Lung (tissue), 12 donors: ENCODE results near the gene TIAM2. TPM values are rescaled to one million over a fixed set of nuclear protein-coding genes. Genes with fewer than 3 reads are reported as not detected.

Experiments
- ATAC-seq: fragments of 200-7000 bp; cut with Tn5 transposase; one replicate; pipeline ENCODE4 v1.9.1; 2020; ENCODE audit warnings: moderate number of reproducible peaks; ENCODE audit not compliant: insufficient read depth, low FRiP score
- DNase-seq, 3 donors: peaks; one replicate each; pipeline ENCODE4 v3.0.0-alpha.2; 2013 to 2017
- H3K27ac ChIP-seq, 2 donors: one replicate each; pipeline ENCODE4 v1.5.1; 2013; ENCODE audit warnings: mild to moderate bottlenecking in 2 of 2, moderate library complexity in 2 of 2, control low read depth in 1 of 2, inconsistent platforms in 1 of 2, low read depth in 1 of 2, low read length in 1 of 2
- H3K27me3 ChIP-seq, 3 donors: one replicate each; pipeline ENCODE4 v1.5.1; 2013; ENCODE audit warnings: low read length in 2 of 3; ENCODE audit not compliant: control insufficient read depth in 3 of 3, insufficient read depth in 3 of 3
- H3K36me3 ChIP-seq, 4 donors: one replicate each; pipeline ENCODE4 v1.5.1; 2013; ENCODE audit warnings: low read length in 4 of 4, mild to moderate bottlenecking in 1 of 4, moderate library complexity in 1 of 4; ENCODE audit not compliant: control insufficient read depth in 4 of 4, insufficient read depth in 4 of 4
- H3K4me1 ChIP-seq, 5 donors: one replicate each; pipeline ENCODE4 v1.5.1; 2013; ENCODE audit warnings: low read length in 5 of 5, mild to moderate bottlenecking in 2 of 5, moderate library complexity in 1 of 5; ENCODE audit not compliant: control insufficient read depth in 5 of 5, insufficient read depth in 5 of 5
- H3K4me3 ChIP-seq: one replicate; pipeline ENCODE4 v1.5.1; 2013; ENCODE audit warnings: mild to moderate bottlenecking, control low read depth, moderate library complexity
- H3K9ac ChIP-seq, 2 donors: one replicate each; pipeline ENCODE4 v1.5.1; 2013; ENCODE audit warnings: low read length in 2 of 2, control low read depth in 1 of 2; ENCODE audit not compliant: insufficient read depth in 1 of 2
- H3K9me3 ChIP-seq, 4 donors: one replicate each; pipeline ENCODE4 v1.5.1; 2013; ENCODE audit warnings: low read length in 3 of 4, mild to moderate bottlenecking in 1 of 4, moderate library complexity in 1 of 4; ENCODE audit not compliant: control insufficient read depth in 4 of 4, insufficient read depth in 3 of 4
- WGBS, 2 donors: extraction: QIAGEN DNeasy Blood & Tissue Kit; methylation state at CpG; one replicate each; pipeline ENCODE4 v1.1.7; 2013; 5-methylcytosine and 5-hydroxymethylcytosine counted together
- polyA plus RNA-seq, 2 donors: library from polyadenylated mRNA; stranded (reverse); fragments of 200-250 nt; gene quantifications; one replicate each; pipeline ENCODE4 v1.2.1, GENCODE V29; 2013
- total RNA-seq, 2 donors: library from RNA; depleted of rRNA in 1 of 2; stranded (reverse); fragments of >200 nt in 1 of 2; gene quantifications; one replicate each; pipeline ENCODE4 v1.2.1, GENCODE V29; 2014 to 2021
- TF ChIP-seq, protein P1 (sequence below): IDR thresholded peaks from 2 replicates; pipeline ENCODE4 v1.5.1; 2012; ENCODE audit warnings: mild to moderate bottlenecking; ENCODE audit errors: control extremely low read depth, extremely low read depth
- donor health status: control.
- donor health status: control.
- donor health status: Bipolar disorder and iron deficiency.
- donor health status: healthy.
- donor health status: DM: yes; HTN: yes; CAD: no.

Gene TIAM2
- total and polyA plus RNA-seq, 4 donors: 1.8 to 17.5 (median 4.1) TPM

- H3K4me3 ChIP-seq: no peak overlapping the region
- H3K27me3 ChIP-seq: no peaks in the 10 kb centered on the region
- no peak overlapping the region for H3K9ac ChIP-seq
- no peak for ATAC-seq
- no peaks in the 10 kb centered on the region for H3K9me3 ChIP-seq
- H3K27ac ChIP-seq: no peak overlapping the region
- no peak for DNase-seq
- peaks cover 0 to 32% (median 19%) of the 10 kb centered on the region in 5 donors for H3K4me1 ChIP-seq
- no peaks in the 10 kb centered on the region for H3K36me3 ChIP-seq
- TF ChIP-seq, protein P1, sequence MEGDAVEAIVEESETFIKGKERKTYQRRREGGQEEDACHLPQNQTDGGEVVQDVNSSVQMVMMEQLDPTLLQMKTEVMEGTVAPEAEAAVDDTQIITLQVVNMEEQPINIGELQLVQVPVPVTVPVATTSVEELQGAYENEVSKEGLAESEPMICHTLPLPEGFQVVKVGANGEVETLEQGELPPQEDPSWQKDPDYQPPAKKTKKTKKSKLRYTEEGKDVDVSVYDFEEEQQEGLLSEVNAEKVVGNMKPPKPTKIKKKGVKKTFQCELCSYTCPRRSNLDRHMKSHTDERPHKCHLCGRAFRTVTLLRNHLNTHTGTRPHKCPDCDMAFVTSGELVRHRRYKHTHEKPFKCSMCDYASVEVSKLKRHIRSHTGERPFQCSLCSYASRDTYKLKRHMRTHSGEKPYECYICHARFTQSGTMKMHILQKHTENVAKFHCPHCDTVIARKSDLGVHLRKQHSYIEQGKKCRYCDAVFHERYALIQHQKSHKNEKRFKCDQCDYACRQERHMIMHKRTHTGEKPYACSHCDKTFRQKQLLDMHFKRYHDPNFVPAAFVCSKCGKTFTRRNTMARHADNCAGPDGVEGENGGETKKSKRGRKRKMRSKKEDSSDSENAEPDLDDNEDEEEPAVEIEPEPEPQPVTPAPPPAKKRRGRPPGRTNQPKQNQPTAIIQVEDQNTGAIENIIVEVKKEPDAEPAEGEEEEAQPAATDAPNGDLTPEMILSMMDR: no peak
- WGBS, 2 donors: 93 to 95% methylated on average over 3 of the region's 3 CpGs
Measured at GRCh38 chr6:155008625-155009024, 13.5 kb downstream of the TIAM2 start.

- peak in 2 of 3 donors; percentile 28 to 32 for DNase-seq
- no peaks in the 10 kb centered on the region for H3K27me3 ChIP-seq
- H3K4me1 ChIP-seq: peaks cover 0 to 46% (median 30%) of the 10 kb centered on the region in 5 donors
- H3K9ac ChIP-seq: no peak overlapping the region
- H3K9me3 ChIP-seq: no peaks in the 10 kb centered on the region
- TF ChIP-seq, protein P1: no peak
- H3K4me3 ChIP-seq: no peak overlapping the region
- ATAC-seq: no peak
- no peaks in the 10 kb centered on the region for H3K36me3 ChIP-seq
- WGBS, 2 donors: 89 to 100% methylated on average over 6 of the region's 6 CpGs
- H3K27ac ChIP-seq: no peak overlapping the region
Measured at GRCh38 chr6:155010940-155011339, 15.8 kb downstream of the TIAM2 start.

DNA sequence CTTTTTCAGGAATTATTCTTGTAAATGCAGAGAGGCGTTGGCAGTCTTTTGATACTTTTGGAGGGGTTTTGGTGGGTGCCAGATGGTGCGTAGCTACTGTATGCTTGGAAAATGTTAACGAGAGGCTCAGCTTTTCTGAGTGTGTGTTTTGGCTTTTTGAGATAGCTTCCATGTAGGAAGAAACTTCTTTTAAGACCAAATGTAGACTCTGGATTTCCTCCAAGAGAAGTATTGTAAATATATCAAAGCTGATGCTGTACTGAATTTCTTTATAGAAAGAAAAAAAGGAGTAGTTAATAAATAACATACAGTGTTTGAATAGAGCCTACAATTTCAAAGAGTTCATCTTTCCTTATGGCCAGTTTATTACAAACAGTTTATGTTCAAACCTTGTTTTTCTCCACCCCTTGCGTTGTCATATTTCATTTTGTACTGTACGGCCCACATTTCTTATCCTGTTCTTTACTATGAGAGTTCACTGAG, 16.7 kb downstream of the TIAM2 start:
- ATAC-seq (no peak), DNase-seq (peak; percentile 45 to 83 (median 79))
- H3K9me3 ChIP-seq: no peaks in the 10 kb centered on the region
- no peak overlapping the region for H3K9ac ChIP-seq
- TF ChIP-seq, protein P1: no peak
- peaks cover 0 to 50% (median 30%) of the 10 kb centered on the region in 5 donors for H3K4me1 ChIP-seq
- no peaks in the 10 kb centered on the region for H3K27me3 ChIP-seq
- WGBS, 2 donors: 70 to 85% methylated on average over 5 of the region's 5 CpGs
- no peaks in the 10 kb centered on the region for H3K36me3 ChIP-seq
- H3K27ac ChIP-seq: no peak overlapping the region
- H3K4me3 ChIP-seq: no peak overlapping the region

DNA sequence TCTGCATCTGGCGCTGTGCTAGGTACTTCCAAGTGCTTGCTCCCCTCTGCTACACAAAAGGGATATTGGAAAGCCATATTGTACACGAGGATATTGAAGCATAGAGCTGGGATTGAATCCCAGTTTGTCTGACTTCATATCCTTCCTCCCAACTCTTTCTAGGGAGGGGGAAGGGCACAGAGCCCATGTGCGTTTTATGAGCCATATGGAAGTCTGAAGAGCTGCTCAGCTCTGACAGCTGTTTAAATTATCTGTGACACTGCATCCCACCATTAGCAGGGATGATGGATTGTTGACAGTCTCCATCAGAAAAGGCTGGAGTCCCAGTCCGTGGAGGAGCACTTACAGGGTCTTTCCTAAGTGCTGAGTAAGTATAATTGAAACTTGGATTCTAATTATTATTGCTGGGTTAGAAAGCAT, 18.4 kb downstream of the TIAM2 start:
- Histone ChIP-seq H3K9me3 (no peaks in the 10 kb centered on the region), H3K4me1 (peaks cover 0 to 50% (median 30%) of the 10 kb centered on the region in 5 donors), H3K36me3 (no peaks in the 10 kb centered on the region), H3K4me3 (no peak overlapping the region), H3K9ac (no peak overlapping the region), H3K27me3 (no peaks in the 10 kb centered on the region), H3K27ac (no peak overlapping the region)
- TF ChIP-seq, protein P1: no peak
- no peak for ATAC-seq
- WGBS, 2 donors: 64 to 77% methylated on average over 4 of the region's 4 CpGs
- peak; percentile 42 to 84 (median 71) for DNase-seq
